Heart left ventricle (tissue), 13 donors: ENCODE data around the gene GPRIN2.
"Not testable (repeated sequence)": the region's sequence is repeated elsewhere in the genome, so short reads cannot be mapped to it uniquely, and the experiment has no call there.

ENCODE experiments used
- POLR2A ChIP-seq, 2 donors: fragments of 450-650 bp; IDR thresholded peaks; one replicate each; pipeline ENCODE4 v1.6.1; 2017; ENCODE audit warnings: antibody characterized with exemption in 2 of 2, mild to moderate bottlenecking in 2 of 2, moderate library complexity in 2 of 2
- TF ChIP-seq, protein P1 (sequence below), 12 donors: fragments of 200-600 bp; sonication (generic) in 4 of 12; IDR thresholded peaks; one replicate each; pipeline versions ENCODE4 v1.5.0 to v1.8.0; 2018 to 2022; ENCODE audit warnings: antibody characterized with exemption in 12 of 12, mild to moderate bottlenecking in 5 of 12
- donor health status: ischemic (EF 13 %, LVEDD 7.1; RV severe dilation, severe dysfunction).
- donor health status: DM: no; HTN: yes; CAD: no.
- donor health status: DM: no; HTN: no; CAD: no.
- donor health status: ischemic (EF 25% LVEDD 6.9; RV normal size, moderate dysfunction).
- donor health status: ischemic (EF 25% LVEDD 5.7; RV mildly dilated, moderate dysfunction).
- donor health status: ischemic (EF 35%, LVEDD 5.7; RV mildly dilated, moderate dysfunction).
- donor health status: nonischemic (EF 11% LVEDD 7.7; RV severe dilation, severe dysfunction).
- donor health status: DM: yes; HTN: yes; CAD: no.
- donor health status: PGD.
- donor health status: ischemic (EF 29% LVEDD 5.4; RV normal size, mild dysfunction).
- donor health status: nonischemic (EF 23%, LVEDD 6.1; RV moderate dilation, normal function).

DNA sequence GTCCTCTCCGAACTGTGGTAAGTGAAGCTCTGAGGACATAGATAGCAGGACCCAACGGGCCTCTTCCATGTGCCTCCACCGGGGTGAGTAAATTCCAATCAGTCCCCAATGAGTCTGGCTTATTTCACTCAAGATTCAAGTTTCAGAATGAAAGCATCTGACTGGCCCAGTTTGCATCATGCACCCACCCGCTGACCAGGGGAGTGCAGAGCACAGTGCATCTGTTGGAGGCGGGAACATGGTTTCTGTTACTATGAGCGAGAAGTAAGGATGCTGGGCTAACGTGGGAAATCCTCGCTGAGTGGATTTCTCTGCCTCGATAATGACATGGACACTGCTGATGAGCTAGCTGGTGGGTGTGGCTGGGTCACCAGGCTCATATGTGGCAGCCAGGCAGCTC is 10.7 kb upstream of the GPRIN2 start:
- TF ChIP-seq, protein P1, sequence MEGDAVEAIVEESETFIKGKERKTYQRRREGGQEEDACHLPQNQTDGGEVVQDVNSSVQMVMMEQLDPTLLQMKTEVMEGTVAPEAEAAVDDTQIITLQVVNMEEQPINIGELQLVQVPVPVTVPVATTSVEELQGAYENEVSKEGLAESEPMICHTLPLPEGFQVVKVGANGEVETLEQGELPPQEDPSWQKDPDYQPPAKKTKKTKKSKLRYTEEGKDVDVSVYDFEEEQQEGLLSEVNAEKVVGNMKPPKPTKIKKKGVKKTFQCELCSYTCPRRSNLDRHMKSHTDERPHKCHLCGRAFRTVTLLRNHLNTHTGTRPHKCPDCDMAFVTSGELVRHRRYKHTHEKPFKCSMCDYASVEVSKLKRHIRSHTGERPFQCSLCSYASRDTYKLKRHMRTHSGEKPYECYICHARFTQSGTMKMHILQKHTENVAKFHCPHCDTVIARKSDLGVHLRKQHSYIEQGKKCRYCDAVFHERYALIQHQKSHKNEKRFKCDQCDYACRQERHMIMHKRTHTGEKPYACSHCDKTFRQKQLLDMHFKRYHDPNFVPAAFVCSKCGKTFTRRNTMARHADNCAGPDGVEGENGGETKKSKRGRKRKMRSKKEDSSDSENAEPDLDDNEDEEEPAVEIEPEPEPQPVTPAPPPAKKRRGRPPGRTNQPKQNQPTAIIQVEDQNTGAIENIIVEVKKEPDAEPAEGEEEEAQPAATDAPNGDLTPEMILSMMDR (IDR thresholded peaks at IDR 0.05): not testable (repeated sequence)
- not testable (repeated sequence) for TF ChIP-seq POLR2A (IDR thresholded peaks at IDR 0.05)
